CD14-positive monocyte (primary cell): Measurements from ENCODE around the gene PCDHGB7. TPM values are rescaled to one million over a fixed set of nuclear protein-coding genes. Genes with fewer than 3 reads are reported as not detected.
"Not testable (repeated sequence)": the region's sequence is repeated elsewhere in the genome, so short reads cannot be mapped to it uniquely, and the experiment has no call there.

ENCODE experiments used
- DNase-seq, 3 donors: peaks; one replicate each; pipeline ENCODE4 v3.0.0-alpha.2; 2011 to 2022
- H2AFZ ChIP-seq: 2 replicates; pipeline ENCODE4 v1.6.0; 2012; ENCODE audit warnings: mild to moderate bottlenecking, low read depth, low read length, inconsistent platforms; ENCODE audit not compliant: insufficient read depth, poor library complexity, severe bottlenecking
- H3K27ac ChIP-seq, 2 donors: 1 replicate in 1 of 2; 2 replicates in 1 of 2; pipeline ENCODE4 v1.5.1; 2012 to 2013; ENCODE audit warnings: low read length in 2 of 2, control low read depth in 1 of 2, inconsistent platforms in 1 of 2, low read depth in 1 of 2, mild to moderate bottlenecking in 1 of 2
- H3K27me3 ChIP-seq, 2 donors: one replicate each; pipeline versions ENCODE4 v1.6.0 to v1.6.1; 2011 to 2013; ENCODE audit warnings: low read length in 2 of 2; ENCODE audit not compliant: control insufficient read depth in 2 of 2, insufficient read depth in 2 of 2
- H3K36me3 ChIP-seq, 2 donors: replicated peaks in 1 of 2; 1 replicate in 1 of 2; 2 replicates in 1 of 2; pipeline versions ENCODE4 v1.5.1 to v1.6.1; 2012 to 2013; ENCODE audit warnings: low read length in 2 of 2, control low read depth in 1 of 2, inconsistent platforms in 1 of 2, mild to moderate bottlenecking in 1 of 2; ENCODE audit not compliant: insufficient read depth in 2 of 2, control insufficient read depth in 1 of 2
- H3K4me1 ChIP-seq, 2 donors: 1 replicate in 1 of 2; 2 replicates in 1 of 2; pipeline versions ENCODE4 v1.5.1 to v1.6.1; 2012 to 2013; ENCODE audit warnings: low read length in 2 of 2, control low read depth in 1 of 2, inconsistent platforms in 1 of 2, mild to moderate bottlenecking in 1 of 2, moderate library complexity in 1 of 2; ENCODE audit not compliant: insufficient read depth in 2 of 2, control insufficient read depth in 1 of 2
- H3K4me2 ChIP-seq: replicated peaks from 2 replicates; pipeline ENCODE3; 2012; ENCODE audit warnings: low read length, moderate library complexity, mild to moderate bottlenecking; ENCODE audit not compliant: poor library complexity, severe bottlenecking; ENCODE audit errors: extremely low read depth
- H3K4me3 ChIP-seq, 3 experiments: fragments of 200-600 bp in 1 of 3; sonication (generic) in 1 of 3; replicated peaks in 1 of 3; 1 replicate in 2 of 3; 2 replicates in 1 of 3; pipeline ENCODE4 v1.5.1; 2011 to 2013; ENCODE audit warnings: low read length in 3 of 3, mild to moderate bottlenecking in 3 of 3, control low read depth in 2 of 3, low read depth in 2 of 3, inconsistent platforms in 1 of 3, moderate library complexity in 1 of 3
- H3K79me2 ChIP-seq: 2 replicates; pipeline ENCODE4 v1.6.0; 2012; ENCODE audit warnings: mild to moderate bottlenecking, control low read depth, inconsistent platforms, low read length, moderate library complexity; ENCODE audit not compliant: insufficient read depth
- H3K9ac ChIP-seq: 2 replicates; pipeline ENCODE4 v1.6.0; 2017; ENCODE audit warnings: low read length, mild to moderate bottlenecking; ENCODE audit not compliant: insufficient read depth, poor library complexity, severe bottlenecking
- H3K9me3 ChIP-seq, 2 donors: replicated peaks in 1 of 2; 1 replicate in 1 of 2; 2 replicates in 1 of 2; pipeline versions ENCODE4 v1.5.1 to v1.6.1; 2012 to 2013; ENCODE audit warnings: low read length in 2 of 2, control low read depth in 1 of 2; ENCODE audit not compliant: control insufficient read depth in 1 of 2, insufficient read depth in 1 of 2
- H4K20me1 ChIP-seq: 2 replicates; pipeline ENCODE4 v1.6.0; 2012; ENCODE audit warnings: mild to moderate bottlenecking, low read length, control low read depth, moderate library complexity; ENCODE audit not compliant: insufficient read depth
- H3K27ac Mint-ChIP-seq, 7 donors: one replicate each; pipeline ENCODE4 v1.8.0; 2020; ENCODE audit warnings: mild to moderate bottlenecking in 7 of 7, mixed read lengths in 7 of 7, moderate library complexity in 6 of 7, inconsistent platforms in 2 of 7
- H3K27me3 Mint-ChIP-seq, 3 donors: one replicate each; pipeline ENCODE4 v1.8.0; 2021 to 2022; ENCODE audit warnings: low read depth in 3 of 3, mild to moderate bottlenecking in 3 of 3, mixed read lengths in 3 of 3, moderate library complexity in 3 of 3, inconsistent platforms in 1 of 3
- H3K36me3 Mint-ChIP-seq, 2 donors: one replicate each; pipeline ENCODE4 v1.8.0; 2020; ENCODE audit warnings: mixed read lengths in 2 of 2, inconsistent platforms in 1 of 2, mild to moderate bottlenecking in 1 of 2
- H3K4me1 Mint-ChIP-seq: one replicate; pipeline ENCODE4 v1.8.0; 2020; ENCODE audit warnings: mild to moderate bottlenecking, mixed read lengths
- H3K4me3 Mint-ChIP-seq, 2 donors: one replicate each; pipeline ENCODE4 v1.8.0; 2020; ENCODE audit warnings: mild to moderate bottlenecking in 2 of 2, mixed read lengths in 2 of 2, moderate library complexity in 1 of 2
- H3K9me3 Mint-ChIP-seq, 7 donors: one replicate each; pipeline ENCODE4 v1.8.0; 2020 to 2022; ENCODE audit warnings: mixed read lengths in 7 of 7, mild to moderate bottlenecking in 6 of 7, moderate library complexity in 6 of 7, inconsistent platforms in 2 of 7
- whole genome bisulfite sequencing: methylation state at CpG from one replicate; pipeline ENCODE4 v1.1.5; 2013; ENCODE audit warnings: missing lambda C conversion rate; ENCODE audit not compliant: insufficient coverage; 5-methylcytosine and 5-hydroxymethylcytosine counted together
- intact Hi-C, 2 donors: fragments of 100-400 bp; cut with micrococcal nuclease; formaldehyde crosslinking; loops; one replicate each; pipeline versions ENCODE4 v1.15.0 to v1.15.1; 2023
- polyA plus RNA-seq, 3 donors: library from polyadenylated mRNA; depleted of rRNA in 1 of 3; unstranded in 2 of 3; stranded (reverse) in 1 of 3; fragments of 300-500 nt in 2 of 3; fragments of >200 nt in 1 of 3; fragmentation: Illumina TruSeq in 2 of 3; gene quantifications; 1 replicate in 2 of 3; 2 replicates in 1 of 3; pipeline ENCODE4 v1.2.3, GENCODE V29; 2012 to 2021
- TF ChIP-seq, protein P1 (sequence below): fragments of 200-600 bp; IDR thresholded peaks from one replicate; pipeline ENCODE4 v1.8.0; 2022; ENCODE audit warnings: antibody characterized with exemption, mild to moderate bottlenecking

The PCDHGB7 gene
- polyA plus RNA-seq, 3 donors: 0.04 TPM; not detected in 2

DNA sequence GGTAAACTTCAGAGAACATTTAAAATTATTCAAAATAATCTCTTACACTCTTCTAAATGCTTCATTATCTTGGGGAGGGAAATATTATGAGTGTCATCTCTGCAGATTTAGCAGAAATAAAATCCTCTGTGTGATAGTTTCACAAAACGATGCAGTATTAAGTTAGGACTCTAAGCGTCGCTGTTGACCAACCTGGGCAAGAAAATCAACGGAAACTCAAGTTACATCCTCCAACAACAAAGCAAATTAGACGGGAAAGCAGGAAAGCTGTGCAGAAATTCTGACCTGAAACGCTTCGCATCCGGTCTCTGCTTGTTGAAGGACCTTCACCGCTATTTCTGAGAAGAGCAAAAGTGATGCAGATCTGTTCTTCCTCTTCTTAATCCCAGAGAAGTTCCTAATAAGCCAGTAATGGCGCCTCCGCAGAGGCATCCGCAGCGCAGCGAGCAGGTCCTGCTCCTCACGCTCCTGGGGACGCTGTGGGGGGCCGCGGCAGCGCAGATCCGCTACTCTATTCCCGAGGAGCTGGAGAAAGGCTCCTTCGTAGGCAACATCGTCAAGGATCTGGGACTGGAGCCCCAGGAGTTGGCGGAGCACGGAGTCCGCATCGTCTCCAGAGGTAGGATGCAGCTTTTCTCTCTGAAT is 43.7 kb upstream of the PCDHGB7 start, which contains the start of gene PCDHGA6:
Gene PCDHGA6 (plus strand): TSS at position 219 of the 645 bp plus-strand sequence. CDS start 193 bp downstream, at position 412.
- Histone ChIP-seq H3K27me3 (peaks cover 35 to 88% of the 10 kb centered on the region in 2 donors), H3K27ac (no peak within 1 kb of the TSS), H3K4me2 (no peak within 1 kb of the TSS), H3K9ac (no peak within 1 kb of the TSS), H4K20me1 (no peaks in the 10 kb centered on the region), H3K9me3 (peaks cover 64 to 73% of the 10 kb centered on the region in 2 donors), H3K4me1 (no peaks in the 10 kb centered on the region), H3K36me3 (no peaks in the 10 kb centered on the region), H3K4me3 (no peak within 1 kb of the TSS), H3K79me2 (no peaks in the 10 kb centered on the region), H2AFZ (no peak within 1 kb of the TSS)
- H3K4me1 Mint-ChIP-seq: peaks cover 8% of the 10 kb centered on the region
- H3K9me3 Mint-ChIP-seq: peaks cover 42 to 85% (median 73%) of the 10 kb centered on the region in 7 donors
- peak within 1 kb of the TSS in 1 of 2 donors; percentile 60 for H3K4me3 Mint-ChIP-seq
- WGBS: 29% methylated on average over 26 of the region's 27 CpGs
- intact Hi-C loops: no loop called here
- TF ChIP-seq, protein P1, sequence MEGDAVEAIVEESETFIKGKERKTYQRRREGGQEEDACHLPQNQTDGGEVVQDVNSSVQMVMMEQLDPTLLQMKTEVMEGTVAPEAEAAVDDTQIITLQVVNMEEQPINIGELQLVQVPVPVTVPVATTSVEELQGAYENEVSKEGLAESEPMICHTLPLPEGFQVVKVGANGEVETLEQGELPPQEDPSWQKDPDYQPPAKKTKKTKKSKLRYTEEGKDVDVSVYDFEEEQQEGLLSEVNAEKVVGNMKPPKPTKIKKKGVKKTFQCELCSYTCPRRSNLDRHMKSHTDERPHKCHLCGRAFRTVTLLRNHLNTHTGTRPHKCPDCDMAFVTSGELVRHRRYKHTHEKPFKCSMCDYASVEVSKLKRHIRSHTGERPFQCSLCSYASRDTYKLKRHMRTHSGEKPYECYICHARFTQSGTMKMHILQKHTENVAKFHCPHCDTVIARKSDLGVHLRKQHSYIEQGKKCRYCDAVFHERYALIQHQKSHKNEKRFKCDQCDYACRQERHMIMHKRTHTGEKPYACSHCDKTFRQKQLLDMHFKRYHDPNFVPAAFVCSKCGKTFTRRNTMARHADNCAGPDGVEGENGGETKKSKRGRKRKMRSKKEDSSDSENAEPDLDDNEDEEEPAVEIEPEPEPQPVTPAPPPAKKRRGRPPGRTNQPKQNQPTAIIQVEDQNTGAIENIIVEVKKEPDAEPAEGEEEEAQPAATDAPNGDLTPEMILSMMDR: peak; percentile 17
- DNase-seq: no peak
- peaks cover 6 to 11% of the 10 kb centered on the region in 2 donors for H3K36me3 Mint-ChIP-seq
- no peak within 1 kb of the TSS for H3K27ac Mint-ChIP-seq
- peaks cover 39 to 75% (median 64%) of the 10 kb centered on the region in 3 donors for H3K27me3 Mint-ChIP-seq

- peaks cover 64 to 73% of the 10 kb centered on the region in 2 donors for H3K9me3 ChIP-seq
- no peak overlapping the region for H3K4me2 ChIP-seq
- H3K27ac ChIP-seq: no peak overlapping the region
- H3K27me3 ChIP-seq: peaks cover 31 to 82% of the 10 kb centered on the region in 2 donors
- H3K36me3 ChIP-seq: no peaks in the 10 kb centered on the region
- peaks cover 8% of the 10 kb centered on the region for H3K4me1 Mint-ChIP-seq
- 65% methylated on average over 11 of the region's 14 CpGs for WGBS
- H3K9ac ChIP-seq: no peak overlapping the region
- TF ChIP-seq, protein P1: no peak
- peaks cover 37 to 70% (median 58%) of the 10 kb centered on the region in 3 donors for H3K27me3 Mint-ChIP-seq
- peaks cover 42 to 83% (median 73%) of the 10 kb centered on the region in 7 donors for H3K9me3 Mint-ChIP-seq
- H3K79me2 ChIP-seq: no peaks in the 10 kb centered on the region
- no peak overlapping the region for H3K27ac Mint-ChIP-seq
- H3K36me3 Mint-ChIP-seq: peaks cover 6 to 11% of the 10 kb centered on the region in 2 donors
- peak overlapping the region in 1 of 2 donors; percentile 57 for H3K4me3 Mint-ChIP-seq
- H3K4me3 ChIP-seq: no peak overlapping the region
- intact Hi-C loops: no loop called here
- no peaks in the 10 kb centered on the region for H3K4me1 ChIP-seq
- H4K20me1 ChIP-seq: no peaks in the 10 kb centered on the region
- DNase-seq: no peak
- no peak overlapping the region for H2AFZ ChIP-seq
Measured at GRCh38 chr5:141374627-141375026, 42.9 kb upstream of the PCDHGB7 start.

DNA sequence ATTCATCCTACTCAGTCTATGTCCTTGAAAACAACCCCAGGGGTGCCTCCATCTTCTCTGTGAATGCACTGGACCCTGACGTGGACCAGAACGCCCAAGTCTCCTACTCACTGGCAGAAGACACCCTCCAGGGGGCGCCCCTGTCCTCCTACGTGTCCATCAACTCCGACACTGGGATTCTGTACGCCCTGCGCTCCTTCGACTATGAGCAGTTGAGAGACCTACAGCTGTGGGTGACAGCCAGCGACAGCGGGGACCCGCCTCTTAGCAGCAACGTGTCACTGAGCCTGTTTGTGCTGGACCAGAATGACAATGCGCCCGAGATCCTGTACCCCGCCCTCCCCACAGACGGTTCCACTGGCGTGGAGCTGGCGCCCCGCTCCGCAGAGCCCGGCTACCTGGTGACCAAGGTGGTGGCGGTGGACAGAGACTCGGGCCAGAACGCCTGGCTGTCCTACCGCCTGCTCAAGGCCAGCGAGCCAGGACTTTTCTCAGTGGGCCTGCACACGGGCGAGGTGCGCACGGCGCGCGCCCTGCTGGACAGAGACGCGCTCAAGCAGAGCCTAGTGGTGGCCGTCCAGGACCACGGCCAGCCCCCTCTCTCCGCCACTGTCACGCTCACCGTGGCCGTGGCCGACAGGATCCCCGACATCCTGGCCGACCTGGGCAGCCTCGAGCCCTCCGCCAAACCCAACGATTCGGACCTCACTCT is 41.9 kb upstream of the PCDHGB7 start:
- H3K36me3 Mint-ChIP-seq: peaks cover 6 to 11% of the 10 kb centered on the region in 2 donors

More for the DNA sequence above, 41.9 kb upstream of the PCDHGB7 start:
- H3K4me1 Mint-ChIP-seq, H3K4me2 ChIP-seq, H3K79me2 ChIP-seq, H3K27ac ChIP-seq, intact Hi-C loops, H3K36me3 ChIP-seq, DNase-seq, H2AFZ ChIP-seq, H3K4me1 ChIP-seq, H3K4me3 ChIP-seq, H4K20me1 ChIP-seq, H3K27ac Mint-ChIP-seq, H3K9ac ChIP-seq: not testable (repeated sequence)
- Mint-ChIP-seq H3K27me3 (peaks cover 34 to 67% (median 48%) of the 10 kb centered on the region in 3 donors), H3K4me3 (peak overlapping the region in 1 of 2 donors; percentile 63), H3K9me3 (peaks cover 38 to 78% (median 69%) of the 10 kb centered on the region in 7 donors)
- Histone ChIP-seq H3K9me3 (peaks cover 57 to 67% of the 10 kb centered on the region in 2 donors), H3K27me3 (peaks cover 29 to 77% of the 10 kb centered on the region in 2 donors)
- WGBS: 49% methylated on average over 23 of the region's 48 CpGs
